Loucy (cell line): ENCODE data around the gene CROCC2.

Source experiments
- H2AFZ ChIP-seq: fragments of 200-600 bp; sonication (generic); 2 replicates; pipeline ENCODE4 v1.6.0; 2016; ENCODE audit warnings: antibody characterized with exemption, mild to moderate bottlenecking, low read length, moderate library complexity
- H3F3A ChIP-seq: fragments of 200-600 bp; 2 replicates; pipeline ENCODE4 v1.6.0; 2016; ENCODE audit warnings: antibody characterized with exemption, low read depth, mild to moderate bottlenecking
- H3K27me3 ChIP-seq: fragments of 200-600 bp; sonication (generic); 2 replicates; pipeline ENCODE4 v1.6.1; 2014; ENCODE audit warnings: low read length, mild to moderate bottlenecking; ENCODE audit not compliant: insufficient read depth, poor library complexity, severe bottlenecking
- H3K36me3 ChIP-seq: fragments of 200-600 bp; sonication (generic); 2 replicates; pipeline ENCODE4 v1.6.1; 2016; ENCODE audit warnings: low read length; ENCODE audit not compliant: insufficient read depth
- H3K4me1 ChIP-seq: fragments of 200-600 bp; sonication (generic); 2 replicates; pipeline ENCODE4 v1.5.1; 2014; ENCODE audit warnings: low read length, mild to moderate bottlenecking; ENCODE audit not compliant: insufficient read depth, poor library complexity, severe bottlenecking
- H3K4me2 ChIP-seq: fragments of 200-600 bp; sonication (generic); 2 replicates; pipeline ENCODE4 v1.6.0; 2014; ENCODE audit warnings: antibody characterized with exemption, low read length, low read depth, mild to moderate bottlenecking; ENCODE audit not compliant: poor library complexity, severe bottlenecking
- H3K4me3 ChIP-seq: fragments of 200-600 bp; sonication (generic); 2 replicates; pipeline ENCODE4 v1.5.1; 2014; ENCODE audit warnings: low read length, mild to moderate bottlenecking, mixed read lengths; ENCODE audit not compliant: poor library complexity, severe bottlenecking
- H3K79me2 ChIP-seq: fragments of 200-600 bp; sonication (generic); 2 replicates; pipeline ENCODE4 v1.6.1; 2014; ENCODE audit warnings: low read length; ENCODE audit not compliant: insufficient read depth
- H3K9ac ChIP-seq: fragments of 200-600 bp; sonication (generic); 2 replicates; pipeline ENCODE4 v1.6.0; 2014; ENCODE audit warnings: mild to moderate bottlenecking, low read depth, low read length, moderate library complexity; ENCODE audit not compliant: poor library complexity, severe bottlenecking
- H3K9me2 ChIP-seq: fragments of 200-600 bp; sonication (generic); replicated peaks from 2 replicates; pipeline ENCODE4 v1.6.1; 2016; ENCODE audit warnings: low read depth, low read length, mixed read lengths
- H3K9me3 ChIP-seq: fragments of 200-600 bp; sonication (generic); 2 replicates; pipeline ENCODE4 v1.6.1; 2014; ENCODE audit warnings: mild to moderate bottlenecking, antibody characterized with exemption, low read length, low read depth; ENCODE audit not compliant: insufficient read depth
- H4K20me1 ChIP-seq: fragments of 200-600 bp; sonication (generic); 2 replicates; pipeline ENCODE4 v1.6.0; 2014; ENCODE audit warnings: antibody characterized with exemption, low read length, mild to moderate bottlenecking; ENCODE audit not compliant: insufficient read depth, poor library complexity, severe bottlenecking
- EZH2phosphoT487 ChIP-seq: fragments of 200-600 bp; IDR thresholded peaks from 2 replicates; pipeline ENCODE4 v1.6.1; 2018; ENCODE audit warnings: antibody characterized with exemption, mild to moderate bottlenecking, moderate library complexity, borderline replicate concordance
- TF ChIP-seq, protein P1 (sequence below): fragments of 200-600 bp; sonication (generic); conservative IDR thresholded peaks from 2 replicates; pipeline ENCODE4 v1.5.1; 2014; ENCODE audit warnings: mild to moderate bottlenecking, antibody characterized with exemption, low read length

Gene CROCC2

GRCh38 chr2:240928476-240929363, 22.6 kb downstream of the CROCC2 start:
- no peaks in the 10 kb centered on the region for H3F3A ChIP-seq
- H3K36me3 ChIP-seq: no peaks in the 10 kb centered on the region
- H3K9me3 ChIP-seq: no peaks in the 10 kb centered on the region; the same call in 1 of the 2 replicates
- no peak overlapping the region for H2AFZ ChIP-seq
- TF ChIP-seq EZH2phosphoT487: no peak
- TF ChIP-seq, protein P1, sequence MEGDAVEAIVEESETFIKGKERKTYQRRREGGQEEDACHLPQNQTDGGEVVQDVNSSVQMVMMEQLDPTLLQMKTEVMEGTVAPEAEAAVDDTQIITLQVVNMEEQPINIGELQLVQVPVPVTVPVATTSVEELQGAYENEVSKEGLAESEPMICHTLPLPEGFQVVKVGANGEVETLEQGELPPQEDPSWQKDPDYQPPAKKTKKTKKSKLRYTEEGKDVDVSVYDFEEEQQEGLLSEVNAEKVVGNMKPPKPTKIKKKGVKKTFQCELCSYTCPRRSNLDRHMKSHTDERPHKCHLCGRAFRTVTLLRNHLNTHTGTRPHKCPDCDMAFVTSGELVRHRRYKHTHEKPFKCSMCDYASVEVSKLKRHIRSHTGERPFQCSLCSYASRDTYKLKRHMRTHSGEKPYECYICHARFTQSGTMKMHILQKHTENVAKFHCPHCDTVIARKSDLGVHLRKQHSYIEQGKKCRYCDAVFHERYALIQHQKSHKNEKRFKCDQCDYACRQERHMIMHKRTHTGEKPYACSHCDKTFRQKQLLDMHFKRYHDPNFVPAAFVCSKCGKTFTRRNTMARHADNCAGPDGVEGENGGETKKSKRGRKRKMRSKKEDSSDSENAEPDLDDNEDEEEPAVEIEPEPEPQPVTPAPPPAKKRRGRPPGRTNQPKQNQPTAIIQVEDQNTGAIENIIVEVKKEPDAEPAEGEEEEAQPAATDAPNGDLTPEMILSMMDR: no peak
- no peak overlapping the region for H3K9ac ChIP-seq
- H4K20me1 ChIP-seq: no peaks in the 10 kb centered on the region
- H3K4me3 ChIP-seq: no peak overlapping the region
- no peaks in the 10 kb centered on the region for H3K9me2 ChIP-seq
- no peaks in the 10 kb centered on the region for H3K4me1 ChIP-seq
- no peak overlapping the region for H3K4me2 ChIP-seq
- H3K79me2 ChIP-seq: no peaks in the 10 kb centered on the region
- no peaks in the 10 kb centered on the region for H3K27me3 ChIP-seq

GRCh38 chr2:240929364-240930095, 23.4 kb downstream of the CROCC2 start:
- no peaks in the 10 kb centered on the region for H3K36me3 ChIP-seq
- H3K9me2 ChIP-seq: no peaks in the 10 kb centered on the region
- no peak overlapping the region for H2AFZ ChIP-seq

DNA sequence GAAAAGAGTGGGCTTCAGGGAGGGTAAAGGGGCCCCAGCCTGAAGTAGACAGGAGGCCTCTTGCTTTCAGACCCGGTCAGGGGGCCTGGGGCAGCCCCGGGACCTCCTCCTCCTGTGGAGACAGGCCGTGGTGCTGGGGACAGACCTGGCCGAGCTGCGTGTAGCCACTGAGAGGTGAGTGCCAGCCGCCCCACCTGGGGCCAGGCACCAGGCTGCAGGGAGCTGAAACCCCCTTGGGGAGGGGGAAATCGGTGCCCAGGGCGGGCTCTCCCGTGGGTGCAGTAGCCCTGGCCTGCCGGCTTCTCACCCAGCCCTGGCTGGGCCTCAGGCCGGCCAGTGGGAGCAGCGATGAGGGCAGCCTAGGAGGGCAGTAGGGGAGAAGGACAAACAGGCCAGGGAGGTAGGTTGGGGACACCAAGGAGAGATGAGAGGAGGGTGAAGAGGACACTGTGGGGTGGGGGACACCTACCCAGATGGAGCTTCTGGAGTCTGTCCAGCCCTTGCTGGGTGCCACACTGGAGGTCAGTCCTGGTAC, 24.0 kb downstream of the CROCC2 start:
- H3F3A ChIP-seq: no peaks in the 10 kb centered on the region
- H3K9me3 ChIP-seq: no peaks in the 10 kb centered on the region; the same call in 1 of the 2 replicates
- no peak overlapping the region for H3K4me2 ChIP-seq
- no peaks in the 10 kb centered on the region for H3K27me3 ChIP-seq
- H3K36me3 ChIP-seq: no peaks in the 10 kb centered on the region
- H3K4me3 ChIP-seq: no peak overlapping the region
- H3K9ac ChIP-seq: no peak overlapping the region
- H4K20me1 ChIP-seq: no peaks in the 10 kb centered on the region
- no peaks in the 10 kb centered on the region for H3K79me2 ChIP-seq
- no peaks in the 10 kb centered on the region for H3K9me2 ChIP-seq
- TF ChIP-seq, protein P1: no peak
- no peak for TF ChIP-seq EZH2phosphoT487
- H2AFZ ChIP-seq: no peak overlapping the region
- H3K4me1 ChIP-seq: no peaks in the 10 kb centered on the region

More at GRCh38 chr2:240929364-240930095, 23.4 kb downstream of the CROCC2 start:
- no peaks in the 10 kb centered on the region for H3F3A ChIP-seq
- TF ChIP-seq, protein P1: no peak
- TF ChIP-seq EZH2phosphoT487: no peak
- H3K4me1 ChIP-seq: no peaks in the 10 kb centered on the region
- no peaks in the 10 kb centered on the region for H4K20me1 ChIP-seq
- no peak overlapping the region for H3K4me3 ChIP-seq
- H3K9me3 ChIP-seq: no peaks in the 10 kb centered on the region; the same call in 1 of the 2 replicates
- H3K4me2 ChIP-seq: no peak overlapping the region
- no peaks in the 10 kb centered on the region for H3K79me2 ChIP-seq
- no peak overlapping the region for H3K9ac ChIP-seq
- H3K27me3 ChIP-seq: no peaks in the 10 kb centered on the region
